ENCODE data around the gene ADAM22. TPM values are rescaled to one million over a fixed set of nuclear protein-coding genes. Genes with fewer than 3 reads are reported as not detected.
A peak's percentile ranks its signal among the peaks of the same experiment; 100 is the strongest.
"Not testable (repeated sequence)": the region's sequence is repeated elsewhere in the genome, so short reads cannot be mapped to it uniquely, and the experiment has no call there.

The ADAM22 gene
- total and polyA plus RNA-seq, 2 donors = 2.9 to 32.5 TPM

GRCh38 chr7:87933605-87933952 is 472 bp upstream of the ADAM22 start:
- peak overlapping the region; percentile 65 for H3K4me3 ChIP-seq (ENCODE audit: low read depth, low read length)
- DNase-seq (ENCODE audit: extremely low spot score) = no peak
- 9% methylated on average over 9 of the region's 9 CpGs for WGBS
- H3K36me3 ChIP-seq (ENCODE audit: insufficient read depth) = no peaks in the 10 kb centered on the region
- H3K4me1 ChIP-seq (ENCODE audit: insufficient read depth) = no peaks in the 10 kb centered on the region
- no peak overlapping the region for H3K27ac ChIP-seq (ENCODE audit: low read depth)

- DNase-seq (ENCODE audit: extremely low spot score) = no peak
- Histone ChIP-seq H3K27ac (ENCODE audit: low read depth) (no peak overlapping the region), H3K4me3 (ENCODE audit: low read depth, low read length) (peak overlapping the region; percentile 65), H3K36me3 (ENCODE audit: insufficient read depth) (no peaks in the 10 kb centered on the region), H3K4me1 (ENCODE audit: insufficient read depth) (no peaks in the 10 kb centered on the region)
- 1% methylated on average over 47 of the region's 47 CpGs for WGBS
Measured at GRCh38 chr7:87934699-87935383, 790 bp downstream of the ADAM22 start.

GRCh38 chr7:87935384-87935706 is 1.3 kb downstream of the ADAM22 start:
- Histone ChIP-seq H3K4me3 (ENCODE audit: low read depth, low read length) (peak overlapping the region; percentile 65), H3K4me1 (ENCODE audit: insufficient read depth) (no peaks in the 10 kb centered on the region), H3K27ac (ENCODE audit: low read depth) (no peak overlapping the region), H3K36me3 (ENCODE audit: insufficient read depth) (no peaks in the 10 kb centered on the region)
- WGBS = 42% methylated on average over 8 of the region's 8 CpGs
- DNase-seq (ENCODE audit: extremely low spot score) = no peak

GRCh38 chr7:87941138-87941537 is 7.1 kb downstream of the ADAM22 start:
- no peak for DNase-seq (ENCODE audit: extremely low spot score)
- WGBS = 88% methylated on average over 4 of the region's 4 CpGs
- no peaks in the 10 kb centered on the region for H3K4me1 ChIP-seq (ENCODE audit: insufficient read depth)
- no peak overlapping the region for H3K27ac ChIP-seq (ENCODE audit: low read depth)
- no peaks in the 10 kb centered on the region for H3K36me3 ChIP-seq (ENCODE audit: insufficient read depth)
- no peak overlapping the region for H3K4me3 ChIP-seq (ENCODE audit: low read depth, low read length)

GRCh38 chr7:87944547-87944946 is 10.5 kb downstream of the ADAM22 start:
- Histone ChIP-seq H3K4me3 (ENCODE audit: low read depth, low read length) (no peak overlapping the region), H3K27ac (ENCODE audit: low read depth) (no peak overlapping the region), H3K36me3 (ENCODE audit: insufficient read depth) (no peaks in the 10 kb centered on the region), H3K4me1 (ENCODE audit: insufficient read depth) (no peaks in the 10 kb centered on the region)
- DNase-seq (ENCODE audit: extremely low spot score) = no peak
- 89% methylated on average over 3 of the region's 3 CpGs for WGBS

GRCh38 chr7:87945926-87946325 is 11.9 kb downstream of the ADAM22 start:
- H3K4me1 ChIP-seq (ENCODE audit: insufficient read depth); DNase-seq (ENCODE audit: extremely low spot score); H3K27ac ChIP-seq (ENCODE audit: low read depth); H3K36me3 ChIP-seq (ENCODE audit: insufficient read depth); H3K4me3 ChIP-seq (ENCODE audit: low read depth, low read length): not testable (repeated sequence)

- DNase-seq (ENCODE audit: extremely low spot score) = no peak
- no peaks in the 10 kb centered on the region for H3K4me1 ChIP-seq (ENCODE audit: insufficient read depth)
- no peak overlapping the region for H3K27ac ChIP-seq (ENCODE audit: low read depth)
- H3K4me3 ChIP-seq (ENCODE audit: low read depth, low read length) = no peak overlapping the region
- H3K36me3 ChIP-seq (ENCODE audit: insufficient read depth) = no peaks in the 10 kb centered on the region
Measured at GRCh38 chr7:87948371-87948770, 14.3 kb downstream of the ADAM22 start.

GRCh38 chr7:87959336-87959735 is 25.3 kb downstream of the ADAM22 start:
- H3K4me1 ChIP-seq (ENCODE audit: insufficient read depth) = no peaks in the 10 kb centered on the region
- H3K4me3 ChIP-seq (ENCODE audit: low read depth, low read length) = no peak overlapping the region
- 97% methylated on average over 3 of the region's 3 CpGs for WGBS
- H3K27ac ChIP-seq (ENCODE audit: low read depth) = no peak overlapping the region
- no peaks in the 10 kb centered on the region for H3K36me3 ChIP-seq (ENCODE audit: insufficient read depth)
- no peak for DNase-seq (ENCODE audit: extremely low spot score)

- DNase-seq (ENCODE audit: extremely low spot score) = no peak
Measured at GRCh38 chr7:87960239-87960638, 26.2 kb downstream of the ADAM22 start.

GRCh38 chr7:87961754-87962153 is 27.7 kb downstream of the ADAM22 start:
- Histone ChIP-seq H3K4me3 (ENCODE audit: low read depth, low read length) (no peak overlapping the region), H3K4me1 (ENCODE audit: insufficient read depth) (no peaks in the 10 kb centered on the region), H3K36me3 (ENCODE audit: insufficient read depth) (no peaks in the 10 kb centered on the region), H3K27ac (ENCODE audit: low read depth) (no peak overlapping the region)
- 59% methylated on average over 1 of the region's 1 CpG for WGBS
- DNase-seq (ENCODE audit: extremely low spot score) = no peak

More at GRCh38 chr7:87960239-87960638, 26.2 kb downstream of the ADAM22 start:
- WGBS = 31% methylated on average over 1 of the region's 1 CpG
- H3K27ac ChIP-seq (ENCODE audit: low read depth) = no peak overlapping the region
- no peaks in the 10 kb centered on the region for H3K36me3 ChIP-seq (ENCODE audit: insufficient read depth)
- H3K4me3 ChIP-seq (ENCODE audit: low read depth, low read length) = no peak overlapping the region
- H3K4me1 ChIP-seq (ENCODE audit: insufficient read depth) = no peaks in the 10 kb centered on the region

- Histone ChIP-seq H3K36me3 (ENCODE audit: insufficient read depth) (no peaks in the 10 kb centered on the region), H3K4me3 (ENCODE audit: low read depth, low read length) (no peak overlapping the region), H3K27ac (ENCODE audit: low read depth) (no peak overlapping the region), H3K4me1 (ENCODE audit: insufficient read depth) (no peaks in the 10 kb centered on the region)
- WGBS = 88% methylated on average over 2 of the region's 2 CpGs
- DNase-seq (ENCODE audit: extremely low spot score) = no peak
Measured at GRCh38 chr7:87966271-87966670, 32.2 kb downstream of the ADAM22 start.

GRCh38 chr7:87968021-87968420 is 34.0 kb downstream of the ADAM22 start:
- no peak for DNase-seq (ENCODE audit: extremely low spot score)
- H3K4me1 ChIP-seq (ENCODE audit: insufficient read depth) = no peaks in the 10 kb centered on the region
- no peaks in the 10 kb centered on the region for H3K36me3 ChIP-seq (ENCODE audit: insufficient read depth)
- 64% methylated on average over 1 of the region's 1 CpG for WGBS
- no peak overlapping the region for H3K4me3 ChIP-seq (ENCODE audit: low read depth, low read length)
- no peak overlapping the region for H3K27ac ChIP-seq (ENCODE audit: low read depth)

- Histone ChIP-seq H3K36me3 (ENCODE audit: insufficient read depth) (no peaks in the 10 kb centered on the region), H3K27ac (ENCODE audit: low read depth) (no peak overlapping the region), H3K4me3 (ENCODE audit: low read depth, low read length) (no peak overlapping the region), H3K4me1 (ENCODE audit: insufficient read depth) (no peaks in the 10 kb centered on the region)
- 95% methylated on average over 3 of the region's 3 CpGs for WGBS
- DNase-seq (ENCODE audit: extremely low spot score) = no peak
Measured at GRCh38 chr7:87982116-87982515, 48.1 kb downstream of the ADAM22 start.

GRCh38 chr7:87984088-87984487 is 50.0 kb downstream of the ADAM22 start:
- 87% methylated on average over 3 of the region's 3 CpGs for WGBS
- Histone ChIP-seq H3K4me1 (ENCODE audit: insufficient read depth) (no peaks in the 10 kb centered on the region), H3K4me3 (ENCODE audit: low read depth, low read length) (no peak overlapping the region), H3K36me3 (ENCODE audit: insufficient read depth) (no peaks in the 10 kb centered on the region), H3K27ac (ENCODE audit: low read depth) (no peak overlapping the region)
- no peak for DNase-seq (ENCODE audit: extremely low spot score)

- no peak overlapping the region for H3K27ac ChIP-seq (ENCODE audit: low read depth)
- no peak for DNase-seq (ENCODE audit: extremely low spot score)
- no peak overlapping the region for H3K4me3 ChIP-seq (ENCODE audit: low read depth, low read length)
- H3K36me3 ChIP-seq (ENCODE audit: insufficient read depth) = no peaks in the 10 kb centered on the region
- H3K4me1 ChIP-seq (ENCODE audit: insufficient read depth) = no peaks in the 10 kb centered on the region
Measured at GRCh38 chr7:87993269-87993668, 59.2 kb downstream of the ADAM22 start.

All from urinary bladder (tissue), 4 donors.